GM19463 (cell line): ENCODE results near the gene PRAMEF4.
"Not testable (repeated sequence)": the region's sequence is repeated elsewhere in the genome, so short reads cannot be mapped to it uniquely, and the experiment has no call there.

Experiments
- ATAC-seq: cut with Tn5 transposase; IDR thresholded peaks from one replicate; pipeline ENCODE4 v1.9.1; 2021; ENCODE audit warnings: mild to moderate bottlenecking, moderate library complexity; ENCODE audit not compliant: unreplicated experiment

The PRAMEF4 gene

GRCh38 chr1:12886101-12886500 lies at the start of gene PRAMEF4:
TSS of gene PRAMEF4 (minus strand) at chr1:12886201. CDS start at chr1:12883394, 2,807 bp downstream.
- not testable (repeated sequence) for ATAC-seq

GRCh38 chr1:12924368-12924767 lies 38.4 kb upstream of the PRAMEF4 start:
- ATAC-seq, result not testable (repeated sequence)

GRCh38 chr1:12921749-12922148 lies 35.7 kb upstream of the PRAMEF4 start:
- not testable (repeated sequence) for ATAC-seq

- ATAC-seq, result not testable (repeated sequence)
Measured at GRCh38 chr1:12916310-12916709, 30.3 kb upstream of the PRAMEF4 start, which contains the start of gene PRAMEF7. TSS of gene PRAMEF7 (plus strand) at chr1:12916610. CDS start at chr1:12917693, 1,083 bp downstream.

- ATAC-seq, result not testable (repeated sequence)
Measured at GRCh38 chr1:12903793-12904572, 18.0 kb upstream of the PRAMEF4 start.

GRCh38 chr1:12899186-12899585 lies 13.2 kb upstream of the PRAMEF4 start:
- ATAC-seq, result not testable (repeated sequence)

- ATAC-seq, result not testable (repeated sequence)
Measured at GRCh38 chr1:12898170-12898569, 12.2 kb upstream of the PRAMEF4 start, which contains the start of gene PRAMEF10. TSS of gene PRAMEF10 (minus strand) at chr1:12898270. CDS start at chr1:12895847, 2,423 bp downstream.

GRCh38 chr1:12878453-12878852 lies 7.5 kb downstream of the PRAMEF4 start:
- not testable (repeated sequence) for ATAC-seq

GRCh38 chr1:12863131-12863880 lies 22.7 kb downstream of the PRAMEF4 start:
- ATAC-seq, result not testable (repeated sequence)

GRCh38 chr1:12856786-12857185 lies 29.2 kb downstream of the PRAMEF4 start, which contains the start of gene PRAMEF2:
TSS of gene PRAMEF2 (plus strand) at chr1:12857086. CDS start at chr1:12859010, 1,924 bp downstream.
- not testable (repeated sequence) for ATAC-seq

- ATAC-seq, result no peak
Measured at GRCh38 chr1:12851779-12852178, 34.2 kb downstream of the PRAMEF4 start.

GRCh38 chr1:12848620-12849019 lies 37.4 kb downstream of the PRAMEF4 start, which contains the start of gene HNRNPCL1:
TSS of gene HNRNPCL1 (minus strand) at chr1:12848720. CDS start at chr1:12848289, 431 bp downstream.
- ATAC-seq, result not testable (repeated sequence)

GRCh38 chr1:12833251-12833650 lies 52.8 kb downstream of the PRAMEF4 start:
- ATAC-seq, result not testable (repeated sequence)

- ATAC-seq, result not testable (repeated sequence)
Measured at GRCh38 chr1:12831310-12831709, 54.7 kb downstream of the PRAMEF4 start, which contains the start of gene PRAMEF11. TSS of gene PRAMEF11 (minus strand) at chr1:12831410. CDS start at chr1:12828789, 2,621 bp downstream.
